GM20000 (cell line): ENCODE results near the gene SH3RF3.

Source experiments
- DNase-seq: peaks from one replicate; pipeline ENCODE4 v3.0.0; 2012; ENCODE audit warnings: low spot score
- CTCF ChIP-seq: IDR thresholded peaks from 2 replicates; pipeline ENCODE4 v1.5.1; 2012; ENCODE audit warnings: mild to moderate bottlenecking, control low read depth; ENCODE audit errors: extremely low read depth, missing control alignments

The SH3RF3 gene

GRCh38 chr2:109385506-109385905 is 256.5 kb downstream of the SH3RF3 start:
- DNase-seq = no peak
- TF ChIP-seq CTCF = no peak

- no peak for TF ChIP-seq CTCF
- no peak for DNase-seq
Measured at GRCh38 chr2:109386004-109386695, 257.1 kb downstream of the SH3RF3 start.

GRCh38 chr2:109387221-109387735 is 258.3 kb downstream of the SH3RF3 start:
- no peak for DNase-seq
- no peak for TF ChIP-seq CTCF

GRCh38 chr2:109387778-109388469 is 258.9 kb downstream of the SH3RF3 start:
- TF ChIP-seq CTCF = no peak
- DNase-seq = no peak

GRCh38 chr2:109391243-109391642 is 262.2 kb downstream of the SH3RF3 start:
- TF ChIP-seq CTCF = no peak
- no peak for DNase-seq

- DNase-seq = no peak
- no peak for TF ChIP-seq CTCF
Measured at GRCh38 chr2:109392140-109392539, 263.1 kb downstream of the SH3RF3 start.
